NAMALWA (cell line): ENCODE results near the gene CCDC91.
A peak's percentile ranks its signal among the peaks of the same experiment; 100 is the strongest.
"Not testable (repeated sequence)": the region's sequence is repeated elsewhere in the genome, so short reads cannot be mapped to it uniquely, and the experiment has no call there.

Experiments
- DNase-seq: peaks from one replicate; pipeline ENCODE4 v3.0.0-alpha.2; 2015; ENCODE audit warnings: low spot score

Gene CCDC91

DNA sequence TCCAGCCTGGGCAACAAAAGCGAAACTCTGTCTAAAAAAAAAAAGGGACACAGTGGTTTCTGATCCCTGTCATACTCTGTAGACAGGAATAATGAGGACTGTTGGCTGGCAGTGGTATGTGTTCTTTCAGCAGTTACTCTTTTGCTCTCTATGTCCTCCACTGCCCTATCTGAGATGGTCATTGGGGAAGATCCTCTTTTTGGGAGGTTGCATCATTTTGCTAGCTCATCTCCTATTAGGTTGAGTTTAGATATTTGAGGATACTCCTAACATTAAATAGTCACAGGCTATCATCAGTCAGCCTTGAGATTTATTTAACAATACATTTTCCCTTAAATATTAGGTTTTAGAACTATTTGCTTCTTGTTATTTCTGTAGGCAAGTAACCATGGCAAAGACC is 5.9 kb upstream of the CCDC91 start:
- DNase-seq = no peak

DNA sequence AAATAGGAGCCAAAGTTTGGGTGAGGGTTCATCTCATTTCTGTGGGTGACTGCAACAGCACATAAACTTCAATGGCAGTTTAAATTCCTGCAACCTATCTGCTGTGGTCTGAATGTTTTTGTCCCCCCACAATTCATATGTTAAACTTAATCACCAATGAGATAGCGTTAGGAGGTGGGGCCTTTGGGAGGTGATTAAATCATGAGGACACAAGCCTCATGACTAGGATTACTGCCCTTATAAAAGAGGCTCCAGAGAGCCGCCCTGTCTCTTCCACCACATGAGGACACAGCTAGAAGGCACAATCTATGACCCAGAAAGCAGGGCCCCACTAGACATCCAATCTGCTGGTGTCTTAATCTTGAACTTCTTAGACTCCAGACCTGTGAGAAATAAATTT is 3.8 kb upstream of the CCDC91 start:
- DNase-seq = no peak

DNA sequence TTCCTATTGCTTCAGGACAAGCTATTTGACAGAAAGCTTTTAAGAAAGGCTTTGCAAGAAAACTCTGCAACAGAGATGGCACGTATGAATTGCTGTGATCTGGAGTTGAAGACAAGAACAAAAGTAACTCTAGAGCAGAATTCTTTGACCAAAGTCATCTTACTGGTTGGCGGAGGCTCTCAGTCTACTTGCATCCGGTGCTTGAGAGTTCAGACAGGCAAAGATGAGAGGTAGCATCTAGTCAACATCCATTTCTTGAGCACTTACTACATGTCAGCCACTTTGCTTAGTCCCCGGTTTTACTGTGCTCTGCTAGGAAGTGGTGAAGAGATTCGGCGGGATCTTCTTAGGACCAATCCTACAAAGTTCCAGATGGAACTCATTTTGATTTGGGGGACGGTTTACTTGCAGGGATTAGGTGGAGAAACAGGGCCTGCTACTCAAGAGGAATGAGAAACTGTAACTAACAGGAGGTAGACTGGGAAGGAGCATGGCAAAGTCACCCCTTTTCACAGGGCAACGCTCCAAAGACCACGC is 404 bp upstream of the CCDC91 start:
- peak; percentile 58 for DNase-seq

DNA sequence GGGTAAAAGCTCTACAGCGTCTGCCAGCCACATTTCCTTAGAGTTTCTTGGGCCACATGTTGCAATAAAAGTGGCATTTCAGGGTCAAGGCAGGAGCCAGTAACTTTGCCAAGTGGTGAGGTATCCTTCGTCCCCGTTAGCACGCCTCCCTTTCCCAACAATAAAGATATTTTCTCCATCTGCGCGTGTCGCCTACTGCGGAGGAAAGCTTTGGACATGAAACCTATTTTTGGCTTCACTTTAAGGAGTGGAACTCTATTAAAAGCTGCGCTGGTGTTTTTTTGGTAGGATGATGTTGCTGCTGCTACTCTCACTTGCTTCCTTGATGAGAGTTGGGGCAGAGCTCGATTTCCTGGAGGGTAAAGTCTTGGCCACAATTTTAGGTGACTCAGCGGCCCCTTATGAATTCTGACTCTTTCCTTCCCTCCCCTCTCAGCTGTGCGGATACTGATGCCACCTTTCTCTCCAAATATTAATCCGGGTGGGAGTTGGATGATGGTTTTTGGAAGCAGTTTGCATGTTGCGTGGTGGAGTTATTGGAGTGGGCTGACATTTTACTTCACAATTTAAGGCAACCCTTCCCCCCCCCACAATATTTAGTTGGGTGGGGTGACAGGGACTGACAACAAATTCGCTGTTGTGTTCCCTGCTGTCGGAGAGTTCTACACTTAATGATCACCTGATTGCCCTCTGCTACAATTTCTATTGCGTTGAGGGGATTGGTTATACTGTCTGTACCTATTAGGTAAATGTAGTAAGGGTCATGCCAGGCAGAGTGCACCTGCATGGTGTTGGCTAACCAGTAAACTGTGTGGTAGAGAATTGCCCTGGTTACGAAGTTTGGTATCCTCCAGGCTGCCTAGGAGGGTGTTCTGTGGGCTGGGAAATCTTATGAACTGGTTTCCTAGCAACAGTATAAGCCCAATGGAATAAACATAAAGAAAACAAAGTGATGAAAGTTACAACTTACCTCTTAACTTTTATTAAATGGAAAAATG is 1.1 kb downstream of the CCDC91 start:
- DNase-seq = peak; percentile 58

DNA sequence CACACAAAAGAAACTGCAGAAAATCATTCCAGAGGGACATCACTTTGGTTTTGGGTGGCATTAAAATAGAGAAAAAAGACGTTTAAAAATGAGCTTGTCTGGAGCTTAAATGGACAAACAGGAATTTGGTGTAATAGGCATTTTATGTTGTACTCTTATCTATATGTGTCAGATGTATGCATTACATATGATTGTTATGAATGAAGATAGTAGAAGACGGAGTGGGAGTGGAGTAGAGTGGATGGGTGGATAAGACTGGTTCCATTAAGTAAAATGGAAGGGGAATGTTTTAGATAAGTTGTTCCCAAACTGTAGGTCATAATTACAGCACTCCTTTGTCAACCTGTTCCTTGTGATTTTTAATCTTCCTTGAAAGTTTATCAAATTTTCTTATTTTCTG is 1.9 kb downstream of the CCDC91 start:
- no peak for DNase-seq

DNA sequence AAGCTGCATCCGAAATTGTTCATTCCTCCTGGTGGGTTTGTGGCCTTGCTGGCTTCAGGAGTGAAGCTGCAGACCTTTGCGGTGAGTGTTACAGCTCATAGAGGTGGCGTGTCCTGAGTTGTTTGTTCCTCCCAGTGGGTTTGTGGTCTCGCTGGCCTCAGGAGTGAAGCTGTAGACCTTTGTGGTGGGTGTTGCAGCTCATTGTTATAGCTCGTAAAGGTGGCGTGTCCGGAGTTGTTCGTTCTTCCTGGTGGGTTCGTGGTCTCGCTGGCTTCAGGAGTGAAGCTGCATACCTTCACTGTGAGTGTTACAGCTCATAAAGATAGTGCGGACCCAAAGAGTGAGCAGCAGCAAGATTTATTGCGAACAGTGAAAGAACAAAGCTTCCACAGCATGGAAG is 4.4 kb downstream of the CCDC91 start:
- not testable (repeated sequence) for DNase-seq

DNA sequence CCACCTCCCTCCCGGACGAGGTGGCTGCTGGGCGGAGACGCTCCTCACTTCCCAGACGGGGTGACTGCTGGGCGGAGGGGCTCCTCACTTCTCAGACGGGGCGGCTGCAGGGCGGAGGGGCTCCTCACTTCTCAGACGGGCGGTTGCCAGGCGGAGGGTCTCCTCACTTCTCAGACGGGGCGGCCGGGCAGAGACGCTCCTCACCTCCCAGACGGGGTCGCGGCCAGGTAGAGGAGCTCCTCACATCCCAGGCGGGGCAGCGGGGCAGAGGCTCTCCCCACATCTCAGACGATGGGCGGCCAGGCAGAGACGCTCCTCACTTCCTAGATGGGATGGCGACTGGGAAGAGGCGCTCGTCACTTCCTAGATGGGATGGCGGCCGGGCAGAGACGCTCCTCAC is 10.9 kb downstream of the CCDC91 start:
- not testable (repeated sequence) for DNase-seq

DNA sequence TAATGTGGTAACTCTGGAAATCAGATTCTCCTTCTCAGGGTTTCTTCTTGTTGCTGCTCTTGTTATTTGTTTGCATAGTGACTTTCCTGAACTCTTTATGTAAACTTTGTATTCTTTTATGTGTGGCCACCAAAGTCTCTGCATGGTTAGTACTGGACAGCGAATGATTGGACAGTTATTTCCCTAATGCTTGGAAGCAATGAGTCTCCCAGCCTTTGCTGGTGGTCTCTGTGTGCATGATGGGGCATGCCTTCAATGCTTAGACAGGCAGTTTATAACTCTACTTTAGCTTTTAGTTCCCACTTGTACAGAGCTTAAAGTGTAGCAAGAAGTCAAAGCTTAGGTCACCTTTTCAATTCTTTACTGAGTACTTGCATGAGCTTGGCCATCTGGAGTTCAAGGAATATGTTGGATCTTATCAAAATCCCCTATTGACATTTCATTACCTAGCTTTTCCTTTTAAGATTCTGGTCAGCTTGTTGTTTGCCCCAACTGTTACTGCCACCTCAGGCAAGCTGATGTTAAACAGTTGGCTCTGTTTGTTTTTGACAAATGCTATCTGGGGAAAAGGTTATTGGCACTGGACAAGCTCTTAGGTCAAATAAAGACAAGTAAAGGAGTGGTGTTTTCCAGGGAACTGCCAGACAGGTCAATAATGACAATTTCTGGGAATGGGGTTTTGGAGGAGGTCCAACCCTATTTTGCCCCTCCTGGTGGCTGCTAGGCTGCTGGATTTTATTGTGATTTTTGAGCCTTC is 12.3 kb downstream of the CCDC91 start:
- no peak for DNase-seq

DNA sequence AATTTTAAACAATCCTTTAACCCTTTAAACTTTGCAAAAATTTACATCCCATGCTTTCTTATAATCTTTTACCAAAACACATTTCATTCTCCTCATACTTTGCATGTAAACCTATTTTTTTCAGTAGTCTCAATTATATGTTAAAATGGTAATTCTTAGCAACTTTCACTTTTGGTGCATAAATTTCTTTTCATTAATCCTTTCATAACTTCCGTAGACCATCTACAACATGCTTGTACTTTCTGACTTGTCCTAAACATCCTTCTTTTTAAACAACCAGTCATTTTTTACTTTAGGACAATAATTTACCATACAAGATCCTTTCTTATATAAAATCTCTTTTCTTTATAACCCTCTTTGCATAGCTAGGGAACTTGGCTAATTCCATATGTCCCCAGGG is 19.5 kb downstream of the CCDC91 start:
- peak; percentile 15 for DNase-seq

DNA sequence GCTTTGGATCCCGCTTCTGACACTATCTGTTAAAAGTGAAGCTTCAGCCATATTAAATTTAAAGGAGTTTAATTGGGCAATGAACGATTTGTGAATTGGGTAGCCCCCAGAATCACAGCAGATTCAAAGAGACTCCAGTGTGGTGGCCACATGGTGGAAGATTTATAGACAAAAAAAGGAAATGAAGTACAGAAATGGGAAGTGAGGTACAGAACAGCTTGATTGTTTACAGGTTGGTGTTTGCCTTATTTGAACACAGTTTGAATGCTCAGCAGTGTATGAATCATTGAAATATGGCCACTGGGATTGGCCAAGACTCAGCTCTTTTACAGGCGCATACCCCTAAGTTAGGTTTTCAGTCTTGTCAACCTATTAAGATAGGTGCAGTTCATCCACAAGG is 21.9 kb downstream of the CCDC91 start:
- DNase-seq = no peak

DNA sequence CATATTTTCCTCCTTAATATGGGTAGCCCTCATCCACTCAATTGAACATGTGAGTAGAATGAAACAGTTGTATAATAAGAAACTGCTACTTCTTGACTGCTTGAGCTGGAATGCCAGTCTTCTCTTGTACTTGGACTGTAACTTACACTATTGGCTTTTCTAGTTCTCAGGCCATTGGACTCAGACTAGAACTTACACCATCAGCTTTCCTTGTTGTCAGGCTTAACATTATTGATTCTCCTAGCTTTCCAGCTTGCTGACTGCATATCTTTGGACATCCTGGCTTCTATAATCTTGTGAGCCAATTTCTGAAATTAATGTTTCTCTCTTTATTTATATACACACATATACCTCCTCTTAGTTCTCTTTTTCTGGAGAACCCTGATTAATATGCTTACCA is 24.8 kb downstream of the CCDC91 start:
- no peak for DNase-seq

DNA sequence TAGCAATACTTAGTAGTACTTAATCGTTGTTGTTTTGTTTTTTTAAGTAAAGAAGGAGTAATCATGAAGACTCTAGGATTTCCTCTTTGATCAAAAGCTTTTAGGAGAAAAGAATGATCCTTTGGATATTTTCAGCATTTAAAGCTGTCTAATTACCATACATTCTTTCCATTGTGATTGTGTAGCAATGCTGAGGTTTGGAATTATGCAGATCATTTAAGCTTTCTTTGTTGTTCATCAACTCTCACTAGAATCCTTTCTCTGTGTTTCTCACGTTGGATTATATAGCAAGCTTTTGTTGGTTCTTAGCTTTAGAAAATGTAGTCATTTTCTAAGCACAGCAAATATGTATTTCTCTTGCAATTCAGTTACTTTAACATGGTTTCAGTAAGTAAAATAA is 25.8 kb downstream of the CCDC91 start:
- DNase-seq = no peak

DNA sequence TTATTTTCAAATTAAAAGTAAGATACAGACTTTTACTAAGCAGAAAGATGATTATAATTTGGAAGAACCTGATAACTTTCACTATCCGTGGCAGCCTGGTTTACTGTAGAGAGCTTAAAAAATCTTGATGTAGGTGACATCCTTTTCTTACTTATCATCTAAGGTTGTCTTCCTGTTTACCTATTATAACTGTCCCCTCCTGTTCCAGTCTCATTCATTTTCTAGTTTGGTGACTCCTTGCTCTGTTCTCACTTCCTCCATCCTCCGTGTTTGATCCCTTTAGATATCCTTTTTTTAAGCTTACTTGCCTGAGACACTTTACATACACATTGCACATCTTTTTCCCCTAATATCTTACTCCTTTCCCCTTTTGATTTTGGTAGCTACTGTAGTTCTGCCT is 27.5 kb downstream of the CCDC91 start:
- DNase-seq = no peak

DNA sequence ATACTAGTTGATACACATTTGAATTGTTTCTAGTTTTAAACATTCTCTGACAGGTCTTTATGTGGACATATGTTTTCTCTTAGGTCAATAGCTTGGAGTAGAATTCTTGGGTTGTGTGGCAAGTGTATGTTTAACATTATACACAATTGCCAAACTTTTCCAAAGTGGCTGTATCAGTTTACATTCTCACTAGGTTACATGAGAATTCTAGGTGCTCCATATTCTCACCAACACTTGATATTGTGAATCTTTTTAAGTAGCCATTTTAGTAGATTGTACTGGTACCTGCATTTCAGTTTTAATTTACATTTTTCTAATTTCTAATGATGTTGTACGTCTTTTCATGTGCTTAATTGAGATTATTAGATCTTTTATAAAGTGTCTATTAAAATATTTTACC is 28.6 kb downstream of the CCDC91 start:
- DNase-seq = no peak

DNA sequence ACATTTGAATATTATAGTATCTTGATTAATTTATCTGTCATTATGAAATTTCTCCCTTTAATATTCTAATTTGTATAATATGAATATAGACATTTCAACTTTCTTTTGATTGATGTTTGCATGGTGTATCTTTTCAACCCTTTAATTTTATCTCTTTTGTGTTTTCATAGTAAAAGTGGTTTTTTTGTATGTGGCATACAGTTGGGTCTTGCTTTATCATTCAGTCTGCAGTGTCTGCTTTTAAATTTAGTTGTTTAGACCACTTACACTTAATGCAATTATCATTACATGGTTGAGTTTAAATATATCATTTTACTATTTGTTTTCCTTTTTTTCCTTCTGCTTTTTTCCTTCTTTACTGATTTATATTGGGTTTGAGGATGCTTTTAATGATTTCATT is 29.6 kb downstream of the CCDC91 start:
- no peak for DNase-seq

DNA sequence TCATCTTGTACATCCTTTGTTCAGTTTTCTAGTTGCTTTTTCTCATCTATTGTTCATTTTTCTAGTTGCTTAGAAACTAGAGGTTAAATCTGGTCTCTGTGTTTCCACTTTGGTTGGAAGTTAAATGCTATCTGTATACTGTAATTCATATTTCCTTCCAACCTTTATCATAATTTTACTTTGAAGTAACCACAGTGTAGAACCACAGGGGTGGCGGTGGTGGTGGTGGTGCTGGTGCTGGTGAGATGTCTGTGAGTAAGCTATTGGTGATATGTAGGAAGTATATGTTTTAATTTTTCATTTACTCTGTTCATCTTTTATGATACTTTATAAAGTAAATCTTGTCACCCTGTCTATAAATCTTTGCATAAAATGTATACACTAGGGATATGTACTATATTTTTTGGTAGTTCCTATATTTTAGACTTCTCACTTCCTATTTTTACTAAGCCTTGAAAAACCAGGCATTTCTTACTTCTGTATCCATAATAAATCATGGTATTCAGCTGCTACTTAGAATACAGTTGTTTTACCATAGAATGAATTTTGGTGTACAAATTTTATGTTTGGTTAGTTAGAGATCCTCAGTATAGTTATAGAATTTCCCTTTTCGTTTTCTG is 31.9 kb downstream of the CCDC91 start:
- DNase-seq = no peak

DNA sequence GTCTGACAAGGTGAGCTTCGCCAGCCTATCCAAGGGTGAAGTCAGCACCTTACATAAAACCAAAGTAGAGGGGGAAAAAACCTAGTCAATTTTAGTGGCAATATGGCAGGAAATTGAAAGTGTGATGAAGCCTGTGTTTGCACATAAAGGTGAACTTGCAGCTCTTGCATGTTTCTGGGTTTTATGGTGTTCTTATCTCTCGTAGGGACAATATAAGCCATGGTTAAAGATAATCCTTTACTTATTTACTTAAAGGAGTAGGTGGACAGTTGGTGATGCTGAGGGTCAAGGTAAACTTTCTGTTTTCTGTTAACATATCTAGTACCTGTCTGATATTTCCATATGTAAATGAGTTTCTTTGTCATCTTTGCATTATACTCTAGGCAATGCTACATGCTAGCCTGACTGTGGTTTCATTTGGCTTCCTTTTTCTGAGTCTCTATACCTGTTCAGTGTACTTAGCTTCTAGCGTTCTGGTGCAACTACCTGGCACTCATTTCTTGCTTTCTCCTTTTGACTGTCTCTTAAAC is 32.8 kb downstream of the CCDC91 start:
- DNase-seq = no peak

DNA sequence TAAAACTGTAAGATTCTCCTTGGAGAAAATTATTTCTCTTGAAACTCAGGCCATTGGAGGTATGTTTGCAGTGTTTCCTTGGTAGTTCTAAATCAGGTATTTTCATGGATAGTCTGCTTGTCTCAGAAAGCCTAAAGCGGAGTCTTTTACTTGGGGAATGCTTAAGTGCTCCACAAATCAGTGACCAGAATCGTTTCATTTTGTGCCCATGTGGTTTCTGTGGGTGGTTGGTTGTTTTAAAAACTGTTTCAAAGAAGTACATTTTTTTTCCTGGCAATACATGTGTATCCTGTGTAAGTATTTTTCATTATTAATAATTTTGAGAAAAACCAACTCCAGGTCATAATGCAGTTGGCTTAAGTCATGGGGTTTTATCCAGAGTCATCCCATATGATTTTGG is 33.6 kb downstream of the CCDC91 start:
- no peak for DNase-seq

DNA sequence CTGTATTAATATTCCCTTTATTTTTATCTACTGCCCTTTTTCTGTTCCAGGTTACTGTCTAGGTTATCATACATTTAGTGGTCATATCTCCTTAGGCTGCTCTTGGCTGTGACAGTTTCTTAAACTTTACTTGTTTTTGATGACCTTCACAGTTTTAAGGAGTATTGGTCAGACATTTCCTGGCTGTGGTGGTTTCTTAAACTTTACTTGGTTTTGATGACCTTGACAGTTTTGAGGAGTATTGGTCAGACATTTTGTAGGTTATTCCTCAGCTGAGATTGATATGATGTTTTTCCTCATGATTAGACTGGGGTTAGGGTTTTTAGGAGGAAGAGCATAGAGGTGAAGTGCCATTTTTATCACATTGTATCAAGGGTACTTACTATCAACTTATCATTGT is 36.4 kb downstream of the CCDC91 start:
- DNase-seq = no peak

DNA sequence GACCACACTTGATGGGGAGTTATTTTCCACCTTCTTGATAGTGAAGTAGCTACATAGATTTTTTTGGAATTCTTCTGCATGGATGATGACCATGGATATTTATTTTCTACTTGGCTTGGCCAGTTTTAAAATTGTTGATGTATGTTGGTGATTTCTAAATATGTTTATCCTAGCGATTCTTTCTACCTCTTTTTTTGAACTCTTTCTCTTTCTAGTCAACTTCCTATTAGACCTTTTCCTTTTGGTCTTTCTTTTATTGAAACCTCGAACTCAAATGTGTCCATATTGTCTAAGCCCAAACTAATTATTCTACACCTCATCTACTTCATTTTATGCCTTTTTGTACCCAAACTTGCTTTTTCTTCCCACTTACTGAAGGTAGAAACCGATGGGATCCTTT is 37.0 kb downstream of the CCDC91 start:
- DNase-seq = no peak

DNA sequence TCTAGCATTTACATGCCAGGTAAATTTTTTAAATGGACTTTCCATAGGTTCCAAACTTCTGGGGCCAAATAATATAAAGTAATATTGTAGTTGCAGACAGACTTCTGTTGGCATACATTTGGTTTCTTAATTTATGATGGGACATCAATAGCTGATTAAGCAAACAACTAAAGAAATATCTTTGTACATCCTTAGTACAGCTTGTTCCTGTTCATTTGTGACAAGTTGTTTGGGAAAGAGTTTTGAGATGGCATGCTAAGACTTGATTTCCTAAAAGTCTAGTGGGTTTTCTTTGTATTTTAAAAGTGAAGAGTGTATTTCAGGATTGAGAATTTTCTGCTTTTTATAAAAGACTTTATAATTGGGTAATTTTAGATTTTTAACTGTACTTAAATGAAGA is 41.0 kb downstream of the CCDC91 start:
- DNase-seq = no peak

DNA sequence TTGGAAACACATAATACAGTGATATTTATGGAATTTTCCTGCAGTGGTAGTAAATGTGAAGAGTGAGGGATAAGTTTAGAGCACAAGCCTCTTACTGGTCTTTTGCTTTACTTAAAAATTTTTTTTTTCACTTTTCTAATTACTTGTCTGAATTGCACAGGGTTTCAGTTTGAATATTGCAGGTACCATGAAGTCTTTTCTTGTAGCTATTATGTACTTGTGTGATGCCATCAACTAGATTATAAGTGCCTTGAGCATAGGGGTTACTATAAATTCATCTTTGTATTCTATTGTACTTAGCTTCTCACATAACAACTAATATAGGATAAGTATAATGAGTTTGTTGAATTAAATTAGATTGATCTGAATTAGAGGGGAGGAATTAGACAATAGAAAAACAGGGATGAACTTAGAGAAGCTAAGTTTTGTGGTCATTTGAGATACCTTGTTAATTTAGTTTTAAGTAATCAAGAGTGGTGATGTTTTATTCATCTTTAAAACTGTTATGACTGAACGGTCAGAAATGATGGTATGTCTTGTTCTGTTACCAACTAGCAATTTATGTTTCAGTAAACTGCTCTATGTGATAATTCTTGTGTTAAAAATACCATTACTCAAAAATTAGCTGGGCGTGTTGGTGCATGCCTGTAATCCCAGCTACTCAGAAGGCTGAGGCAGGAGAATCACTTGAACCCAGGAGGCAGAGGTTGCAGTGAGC is 42.1 kb downstream of the CCDC91 start:
- DNase-seq = no peak
